ENCODE measurements around the gene MS4A6A. TPM values are rescaled to one million over a fixed set of nuclear protein-coding genes. Genes with fewer than 3 reads are reported as not detected.

The MS4A6A gene
- total RNA-seq, 1 experiment from 2014 or later: not detected

GRCh38 chr11:60133917-60134316 lies 49.0 kb downstream of the MS4A6A start:
- Histone ChIP-seq H3K9ac (ENCODE audit: extremely low read depth, insufficient read length, low read length) (no peak overlapping the region), H2BK5ac (ENCODE audit: insufficient read length, low read length) (no peak overlapping the region), H2BK15ac (ENCODE audit: low read depth, low read length) (no peak overlapping the region), H3K4me2 (ENCODE audit: insufficient read depth, insufficient read length, low read length) (no peak overlapping the region), H3K79me1 (ENCODE audit: insufficient read depth, low read depth, low read length, poor library complexity, severe bottlenecking) (no peaks in the 10 kb centered on the region), H3K18ac (ENCODE audit: insufficient read length, low read depth, low read length) (no peak overlapping the region), H3K23ac (ENCODE audit: insufficient read length, low read depth, low read length) (no peak overlapping the region), H3K14ac (ENCODE audit: insufficient read depth, low read length) (no peak overlapping the region), H3K56ac (ENCODE audit: insufficient read length, low read depth, low read length) (no peak overlapping the region), H3K79me2 (ENCODE audit: insufficient read depth, low read length) (no peaks in the 10 kb centered on the region), H3K27me3 (ENCODE audit: insufficient read depth, low read length) (no peaks in the 10 kb centered on the region), H3K9me3 (ENCODE audit: control insufficient read depth, low read depth, low read length) (peaks cover 10% of the 10 kb centered on the region), H2BK12ac (ENCODE audit: insufficient read length, low read depth, low read length) (no peak overlapping the region), H2BK120ac (ENCODE audit: low read depth, low read length, poor library complexity, severe bottlenecking) (no peak overlapping the region), H3K4me1 (ENCODE audit: insufficient read depth, low read length) (no peaks in the 10 kb centered on the region), H2AK5ac (ENCODE audit: insufficient read length, low read length) (no peak overlapping the region), H3K4ac (ENCODE audit: low read depth, low read length) (no peak overlapping the region), H3T11ph (ENCODE audit: low read length) (no peak overlapping the region), H4K8ac (replicated peaks; ENCODE audit: insufficient read length, low read depth, low read length) (no peak overlapping the region), H4K91ac (ENCODE audit: insufficient read length, low read depth, low read length) (no peak overlapping the region), H3K23me2 (ENCODE audit: insufficient read length, low read depth, low read length, poor library complexity, severe bottlenecking) (no peaks in the 10 kb centered on the region), H2AFZ (ENCODE audit: low read length) (no peak overlapping the region), H4K5ac (ENCODE audit: insufficient read length, low read depth, low read length) (no peak overlapping the region), H4K20me1 (ENCODE audit: control insufficient read depth, insufficient read depth, insufficient read length) (no peaks in the 10 kb centered on the region), H2BK20ac (ENCODE audit: low read depth, low read length, poor library complexity, severe bottlenecking) (no peak overlapping the region), H3K27ac (ENCODE audit: insufficient read length, low read depth, low read length) (no peak overlapping the region)
- Mint-ChIP-seq H3K9me3 (peaks cover 19 to 20% of the 10 kb centered on the region in 2 experiments), H3K27ac (no peak overlapping the region), H3K36me3 (ENCODE audit: insufficient read depth in 1 of 3, low read depth in 3 of 3) (peaks cover 6 to 19% (median 16%) of the 10 kb centered on the region in 3 experiments), H3K27me3 (ENCODE audit: low read depth) (peaks cover 3% of the 10 kb centered on the region; the same call in 1 of the 2 replicates), H3K4me1 (peaks cover 2 to 3% of the 10 kb centered on the region in 2 experiments; a peak in 1 of 4 replicates), H3K4me3 (no peak overlapping the region)
- TF ChIP-seq CTCF (conservative IDR thresholded peaks at IDR 0.05): no peak
- WGBS (ENCODE audit: extremely low coverage, insufficient read length, low lambda C conversion rate): no CpG with 5 or more reads among the region's 1 CpG
- DNase-seq: no peak
